SH-SY5Y (cell line): ENCODE data around the gene CITED4.

ENCODE experiments used
- GATA2 ChIP-seq: IDR thresholded peaks from 2 replicates; pipeline ENCODE4 v1.6.1; 2011; ENCODE audit warnings: mild to moderate bottlenecking, low read depth, low read length
- GATA3 ChIP-seq: IDR thresholded peaks from 2 replicates; pipeline ENCODE4 v1.6.1; 2011; ENCODE audit warnings: low read depth, mild to moderate bottlenecking, low read length, moderate library complexity

DNA sequence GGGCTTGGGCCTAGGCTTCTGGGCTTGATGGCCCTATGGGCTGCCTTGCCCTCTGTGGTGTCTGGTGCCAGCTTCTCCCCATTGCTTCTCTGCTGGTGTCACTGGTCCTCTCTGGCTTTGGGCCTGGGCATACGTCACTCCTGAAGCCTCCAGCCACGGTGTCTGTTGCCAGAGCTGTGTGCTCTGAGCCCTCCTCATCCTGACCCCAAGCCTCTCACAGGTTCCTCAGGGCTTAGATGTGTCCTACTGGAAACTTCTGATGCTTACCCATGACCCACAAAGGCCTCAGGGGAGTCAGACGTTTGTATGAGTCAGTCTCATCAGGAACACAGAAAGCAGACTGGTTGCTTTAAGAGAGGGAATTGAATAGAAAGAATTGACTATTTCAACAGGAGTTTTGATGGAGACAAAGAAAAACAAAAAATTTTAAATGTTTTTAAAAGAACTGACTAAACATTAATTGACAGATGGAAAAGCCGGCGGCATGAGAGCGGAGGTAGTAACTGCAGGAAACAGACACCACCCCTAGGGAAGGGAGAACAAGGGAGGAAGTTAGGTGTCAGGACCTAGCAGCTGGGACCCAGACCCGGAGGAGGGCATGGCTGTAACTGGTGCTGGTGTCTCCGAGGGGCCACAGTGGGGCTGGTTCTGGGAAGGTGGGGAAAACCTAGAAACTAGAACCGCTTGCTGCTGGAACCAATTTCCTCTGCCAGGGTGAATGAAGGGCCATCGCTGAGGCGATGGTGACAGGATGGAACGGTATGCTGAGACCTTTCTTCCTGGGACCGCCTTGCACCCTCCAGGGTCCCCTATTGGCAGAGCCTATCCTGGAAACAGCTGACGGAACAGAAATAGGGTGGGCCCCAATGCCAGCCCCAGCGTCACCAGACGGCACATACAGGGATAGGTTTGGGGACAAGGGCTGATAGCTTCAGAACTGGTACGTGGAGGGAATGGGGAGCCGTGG, 40.0 kb upstream of the CITED4 start:
- no peak for TF ChIP-seq GATA3
- no peak for TF ChIP-seq GATA2
